Gastrocnemius medialis (tissue), 4 donors: ENCODE data around the gene H3-3A. TPM values are rescaled to one million over a fixed set of nuclear protein-coding genes. Genes with fewer than 3 reads are reported as not detected.

Experiments used
- ATAC-seq, 2 donors: fragments of 150-250 bp; one replicate each; pipeline ENCODE4 v1.9.1; 2016
- DNase-seq, 2 donors: peaks; one replicate each; pipeline ENCODE4 v3.0.0-alpha.2; 2019
- H3K27ac ChIP-seq, 4 donors: fragments of 200-600 bp; sonication (generic); 1 replicate in 1 of 4; 2 replicates in 3 of 4; pipeline ENCODE4 v1.5.1; 2016 to 2018; ENCODE audit warnings: mild to moderate bottlenecking in 2 of 4, moderate library complexity in 1 of 4
- H3K27me3 ChIP-seq, 3 donors: fragments of 200-600 bp; sonication (generic) in 2 of 3; 1 replicate in 1 of 3; 2 replicates in 2 of 3; pipeline versions ENCODE4 v1.5.1 to v1.6.0; 2016 to 2019; ENCODE audit warnings: mild to moderate bottlenecking in 1 of 3, moderate library complexity in 1 of 3
- H3K36me3 ChIP-seq, 2 donors: fragments of 200-600 bp; sonication (generic) in 1 of 2; one replicate each; pipeline ENCODE4 v1.5.1; 2017 to 2018
- H3K4me1 ChIP-seq, 2 donors: fragments of 200-600 bp; sonication (generic) in 1 of 2; one replicate each; pipeline ENCODE4 v1.5.1; 2016 to 2017; ENCODE audit warnings: mild to moderate bottlenecking in 2 of 2
- H3K4me3 ChIP-seq, 4 donors: fragments of 200-600 bp; sonication (generic) in 3 of 4; 1 replicate in 1 of 4; 2 replicates in 3 of 4; pipeline ENCODE4 v1.5.1; 2016 to 2019; ENCODE audit warnings: mild to moderate bottlenecking in 2 of 4
- H3K9me3 ChIP-seq, 3 donors: fragments of 200-600 bp; sonication (generic) in 2 of 3; 1 replicate in 1 of 3; 2 replicates in 2 of 3; pipeline ENCODE4 v1.5.1; 2016 to 2019
- POLR2A ChIP-seq, 2 donors: fragments of 450-650 bp; IDR thresholded peaks; one replicate each; pipeline ENCODE4 v1.6.1; 2017; ENCODE audit warnings: antibody characterized with exemption in 2 of 2, mild to moderate bottlenecking in 2 of 2, moderate library complexity in 2 of 2
- in situ Hi-C, 4 donors: fragments of 200-750 bp; cut with MboI; loops; one replicate each; pipeline versions ENCODE4 v1.15.0 to v1.8.0; 2017; ENCODE audit warnings: low sequenced_read_pairs in 4 of 4
- intact Hi-C: fragments of 100-400 bp; cut with DNase I; formaldehyde crosslinking; loops from one replicate; pipeline ENCODE4 v1.15.1; 2023; ENCODE audit warnings: low total_unique reads
- total RNA-seq, 4 donors: library from RNA; depleted of rRNA; stranded (reverse); fragments of >200 nt; gene quantifications; one replicate each; pipeline versions ENCODE4 v1.1.0 to v1.2.3, GENCODE V29; 2016
- TF ChIP-seq, protein P1 (sequence below), 5 experiments: fragments of 450-650 bp in 3 of 5; fragments of 200-600 bp in 2 of 5; sonication (generic) in 2 of 5; IDR thresholded peaks in 4 of 5; conservative IDR thresholded peaks in 1 of 5; 1 replicate in 4 of 5; 2 replicates in 1 of 5; pipeline ENCODE4 v1.5.1; 2016 to 2019; ENCODE audit warnings: antibody characterized with exemption in 5 of 5, mild to moderate bottlenecking in 3 of 5, moderate library complexity in 3 of 5

H3-3A gene
- total RNA-seq, 4 donors from 2014 or later, result 163 to 289 (median 191) TPM

DNA sequence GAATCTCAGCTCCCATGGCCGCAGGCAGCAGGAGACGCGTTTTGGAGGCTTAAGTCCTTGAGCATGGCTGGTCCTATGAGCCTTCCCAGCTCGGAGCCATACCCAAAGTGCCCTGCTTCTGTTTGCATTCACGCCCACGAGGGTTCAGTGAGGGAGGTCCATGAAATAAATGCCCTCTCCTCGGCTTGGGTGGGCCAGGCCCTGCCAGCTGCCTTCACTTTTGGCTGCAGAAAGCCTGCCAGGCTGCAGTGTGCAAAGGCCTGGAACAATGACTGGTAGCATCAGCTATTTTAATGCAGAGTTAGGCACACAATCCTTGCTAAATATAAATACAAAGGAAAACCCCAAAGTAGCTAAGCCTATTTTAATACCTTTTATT is 49.4 kb downstream of the H3-3A start:
- Histone ChIP-seq H3K4me3 (no peak overlapping the region), H3K9me3 (no peaks in the 10 kb centered on the region), H3K27ac (peak overlapping the region in 2 of 4 donors; percentile 93 to 96), H3K4me1 (peaks cover 23 to 24% of the 10 kb centered on the region in 2 donors), H3K36me3 (no peaks in the 10 kb centered on the region), H3K27me3 (no peaks in the 10 kb centered on the region)
- TF ChIP-seq POLR2A (IDR thresholded peaks at IDR 0.05), result no peak
- TF ChIP-seq, protein P1, sequence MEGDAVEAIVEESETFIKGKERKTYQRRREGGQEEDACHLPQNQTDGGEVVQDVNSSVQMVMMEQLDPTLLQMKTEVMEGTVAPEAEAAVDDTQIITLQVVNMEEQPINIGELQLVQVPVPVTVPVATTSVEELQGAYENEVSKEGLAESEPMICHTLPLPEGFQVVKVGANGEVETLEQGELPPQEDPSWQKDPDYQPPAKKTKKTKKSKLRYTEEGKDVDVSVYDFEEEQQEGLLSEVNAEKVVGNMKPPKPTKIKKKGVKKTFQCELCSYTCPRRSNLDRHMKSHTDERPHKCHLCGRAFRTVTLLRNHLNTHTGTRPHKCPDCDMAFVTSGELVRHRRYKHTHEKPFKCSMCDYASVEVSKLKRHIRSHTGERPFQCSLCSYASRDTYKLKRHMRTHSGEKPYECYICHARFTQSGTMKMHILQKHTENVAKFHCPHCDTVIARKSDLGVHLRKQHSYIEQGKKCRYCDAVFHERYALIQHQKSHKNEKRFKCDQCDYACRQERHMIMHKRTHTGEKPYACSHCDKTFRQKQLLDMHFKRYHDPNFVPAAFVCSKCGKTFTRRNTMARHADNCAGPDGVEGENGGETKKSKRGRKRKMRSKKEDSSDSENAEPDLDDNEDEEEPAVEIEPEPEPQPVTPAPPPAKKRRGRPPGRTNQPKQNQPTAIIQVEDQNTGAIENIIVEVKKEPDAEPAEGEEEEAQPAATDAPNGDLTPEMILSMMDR (IDR thresholded peaks at IDR 0.05 in 4 of 5, conservative IDR thresholded peaks at IDR 0.05 in 1 of 5), result no peak
- intact Hi-C loops, result no loop called here
- ATAC-seq, result no peak
- in situ Hi-C loops, result no loop called here
- DNase-seq, result no peak

DNA sequence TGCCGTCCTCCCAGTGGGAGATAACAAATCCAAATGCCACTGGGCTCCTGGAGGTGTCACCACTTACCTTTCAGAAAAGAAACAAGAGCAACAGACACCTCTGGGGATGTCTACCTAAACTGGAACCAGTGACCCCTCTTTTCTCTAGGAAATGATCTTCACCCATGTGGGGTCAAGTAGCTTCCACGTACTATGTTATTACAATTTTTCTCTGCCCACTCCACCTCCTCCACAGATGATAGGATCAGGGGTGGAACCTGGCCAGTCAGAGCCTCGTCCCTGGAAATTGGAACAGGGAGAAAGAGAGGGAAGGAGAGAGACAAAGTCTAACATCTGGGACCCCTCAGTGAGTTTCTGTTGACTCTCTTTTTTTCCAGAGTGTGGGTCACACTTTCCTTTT is 50.1 kb downstream of the H3-3A start:
- no peak for ATAC-seq
- in situ Hi-C loops, result no loop called here
- intact Hi-C loops, result no loop called here

DNA sequence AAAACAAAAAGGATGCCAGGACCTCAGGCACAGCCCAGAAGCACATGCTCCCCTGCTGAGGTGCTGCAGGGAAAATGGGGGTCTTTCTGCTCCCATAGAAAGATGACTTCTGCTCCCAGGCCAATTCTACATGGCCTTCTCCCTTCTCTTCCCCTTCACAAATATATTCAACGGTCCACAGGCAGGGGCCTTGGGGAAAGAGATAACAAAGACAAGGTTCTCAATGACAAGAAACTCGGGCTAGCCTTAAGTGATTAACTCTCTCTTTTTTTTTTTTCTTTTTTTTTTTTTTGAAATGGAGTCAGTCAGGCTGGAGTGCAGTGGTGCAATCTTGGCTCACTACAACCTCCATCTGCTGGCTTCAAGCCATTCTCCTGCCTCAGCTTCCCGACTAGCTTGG is 54.2 kb downstream of the H3-3A start:
- DNase-seq, result no peak
- Histone ChIP-seq H3K27me3 (no peaks in the 10 kb centered on the region), H3K36me3 (no peaks in the 10 kb centered on the region), H3K4me1 (peaks cover 3 to 7% of the 10 kb centered on the region in 2 donors), H3K27ac (no peak overlapping the region), H3K4me3 (no peak overlapping the region), H3K9me3 (no peaks in the 10 kb centered on the region)
- in situ Hi-C loops (loop anchor here in 1 of 4 donors (5.0 kb wide), 1 partner anchor 49 kb away; no protein-coding TSS in a partner anchor), intact Hi-C loops (no loop called here)
- no peak for ATAC-seq
- no peak for TF ChIP-seq POLR2A (IDR thresholded peaks at IDR 0.05)
- TF ChIP-seq, protein P1 (IDR thresholded peaks at IDR 0.05 in 4 of 5, conservative IDR thresholded peaks at IDR 0.05 in 1 of 5), result no peak

More for the DNA sequence above, 50.1 kb downstream of the H3-3A start:
- Histone ChIP-seq H3K27me3 (no peaks in the 10 kb centered on the region), H3K27ac (no peak overlapping the region), H3K9me3 (no peaks in the 10 kb centered on the region), H3K36me3 (no peaks in the 10 kb centered on the region), H3K4me1 (peaks cover 23 to 24% of the 10 kb centered on the region in 2 donors), H3K4me3 (no peak overlapping the region)
- TF ChIP-seq, protein P1 (IDR thresholded peaks at IDR 0.05 in 4 of 5, conservative IDR thresholded peaks at IDR 0.05 in 1 of 5), result no peak
- no peak for TF ChIP-seq POLR2A (IDR thresholded peaks at IDR 0.05)
- DNase-seq, result no peak

DNA sequence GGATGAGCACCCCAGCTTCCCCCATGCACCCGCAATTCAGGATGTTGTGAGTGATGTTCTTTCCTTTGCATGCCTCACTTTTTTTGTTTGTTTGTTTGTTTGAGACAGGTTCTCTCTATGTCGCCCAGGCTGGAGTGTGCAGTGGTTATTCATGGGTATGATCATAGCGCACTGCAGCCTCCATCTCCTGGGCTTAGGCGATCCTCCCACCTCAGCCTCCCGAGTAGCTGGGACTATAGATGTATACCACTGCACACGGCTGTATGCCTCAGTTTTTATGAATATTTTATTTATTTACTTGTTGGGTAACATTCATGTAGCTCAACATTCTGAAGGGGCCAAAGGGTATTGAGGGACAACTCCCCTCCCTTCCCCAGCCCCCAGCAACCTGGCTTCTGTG is 54.8 kb downstream of the H3-3A start:
- no peak overlapping the region for H3K27ac ChIP-seq
- DNase-seq (no peak), ATAC-seq (no peak)
- H3K36me3 ChIP-seq, result no peaks in the 10 kb centered on the region
- in situ Hi-C loops (loop anchor here in 1 of 4 donors (5.0 kb wide), 1 partner anchor 50 kb away; no protein-coding TSS in a partner anchor), intact Hi-C loops (no loop called here)
- no peak overlapping the region for H3K4me3 ChIP-seq
- H3K27me3 ChIP-seq, result no peaks in the 10 kb centered on the region
- peaks cover 0 to under 1% of the 10 kb centered on the region in 2 donors for H3K4me1 ChIP-seq
- H3K9me3 ChIP-seq, result no peaks in the 10 kb centered on the region
- TF ChIP-seq, protein P1 (IDR thresholded peaks at IDR 0.05 in 4 of 5, conservative IDR thresholded peaks at IDR 0.05 in 1 of 5), result no peak
- TF ChIP-seq POLR2A (IDR thresholded peaks at IDR 0.05), result no peak

DNA sequence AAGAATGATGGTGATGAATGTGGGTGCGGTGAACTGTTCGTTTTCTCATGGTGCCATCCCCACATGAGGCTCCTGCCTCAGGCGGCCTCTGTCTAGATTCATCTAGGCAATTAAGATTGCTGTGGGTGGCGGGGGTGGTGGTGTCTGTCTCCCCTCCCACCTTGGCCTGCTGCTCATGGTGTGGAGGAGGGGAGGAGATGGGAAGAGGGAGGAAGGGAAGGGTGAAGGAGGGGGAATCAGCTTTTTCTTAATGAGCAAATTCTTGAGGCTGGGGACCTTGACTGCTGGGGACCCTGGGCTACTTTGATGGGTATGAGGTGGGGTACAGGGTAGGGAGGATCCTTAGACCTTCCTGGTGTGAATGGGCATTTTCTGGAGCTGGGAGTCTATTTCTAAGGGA is 55.8 kb downstream of the H3-3A start:
- in situ Hi-C loops (loop anchor here in 1 of 4 donors (5.0 kb wide), 1 partner anchor 51 kb away; no protein-coding TSS in a partner anchor), intact Hi-C loops (no loop called here)
- no peaks in the 10 kb centered on the region for H3K36me3 ChIP-seq
- DNase-seq, result no peak
- no peaks in the 10 kb centered on the region for H3K4me1 ChIP-seq
- H3K27me3 ChIP-seq, result no peaks in the 10 kb centered on the region
- no peak overlapping the region for H3K4me3 ChIP-seq
- TF ChIP-seq, protein P1 (IDR thresholded peaks at IDR 0.05 in 4 of 5, conservative IDR thresholded peaks at IDR 0.05 in 1 of 5), result no peak
- no peak for TF ChIP-seq POLR2A (IDR thresholded peaks at IDR 0.05)
- no peak for ATAC-seq
- no peak overlapping the region for H3K27ac ChIP-seq
- no peaks in the 10 kb centered on the region for H3K9me3 ChIP-seq
